GM21825 (cell line): ENCODE measurements around the gene CROCC.
"Not testable (repeated sequence)": the region's sequence is repeated elsewhere in the genome, so short reads cannot be mapped to it uniquely, and the experiment has no call there.

Experiments
- ATAC-seq: cut with Tn5 transposase; IDR thresholded peaks from one replicate; pipeline ENCODE4 v1.9.1; 2021; ENCODE audit warnings: mild to moderate bottlenecking, moderate library complexity; ENCODE audit not compliant: unreplicated experiment

Gene CROCC

DNA sequence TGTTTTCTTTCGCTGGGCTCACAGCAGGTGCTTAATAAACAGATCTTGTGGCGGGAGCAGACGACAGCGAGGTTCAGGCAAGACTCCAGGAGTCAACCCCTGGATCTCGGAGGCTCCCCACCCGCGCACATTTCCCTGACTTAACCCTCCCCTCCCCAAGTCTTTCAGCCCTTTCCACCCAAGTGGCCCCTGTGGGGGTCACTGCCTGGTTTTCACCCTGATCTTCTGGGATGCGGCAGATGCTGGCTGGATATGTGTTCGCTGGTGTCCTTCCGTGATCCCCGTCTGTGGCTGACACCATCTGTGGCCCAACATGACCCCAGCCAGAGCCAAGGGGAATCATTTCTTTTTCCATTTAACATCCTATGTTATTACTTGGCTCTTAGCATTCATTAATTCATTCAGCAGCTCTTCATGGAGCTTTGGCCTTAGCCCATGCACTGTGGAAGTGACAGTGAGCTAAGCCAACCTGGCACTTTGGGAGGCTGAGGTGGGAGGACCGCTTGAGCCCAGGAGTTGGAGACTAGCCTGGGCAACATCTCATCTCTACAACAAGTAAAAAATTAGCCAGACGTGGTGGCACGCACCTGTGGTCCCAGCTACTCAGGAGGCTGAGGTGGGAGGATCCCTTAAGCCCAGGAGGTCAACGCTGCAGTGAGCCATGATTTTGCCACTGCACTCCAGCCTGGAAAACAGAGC, 6.7 kb upstream of the CROCC start:
- not testable (repeated sequence) for ATAC-seq

DNA sequence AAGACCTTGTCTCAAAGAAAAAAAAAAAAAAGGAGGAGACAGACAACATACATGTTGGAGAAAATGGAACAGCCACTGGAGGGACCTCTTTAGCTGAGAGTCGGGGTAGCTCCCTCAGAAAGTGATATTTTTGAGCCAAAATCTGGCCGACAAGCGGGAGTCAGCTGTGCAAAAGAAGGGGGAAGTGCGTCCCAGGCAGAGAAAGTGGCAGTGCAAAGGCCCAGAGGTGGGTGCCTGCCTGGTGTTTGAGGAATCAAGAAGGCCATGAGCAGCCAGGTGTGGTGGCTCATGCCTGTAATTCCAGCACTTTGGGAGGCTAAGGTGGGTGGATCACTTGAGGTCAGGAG, 6.1 kb upstream of the CROCC start:
- ATAC-seq: no peak

DNA sequence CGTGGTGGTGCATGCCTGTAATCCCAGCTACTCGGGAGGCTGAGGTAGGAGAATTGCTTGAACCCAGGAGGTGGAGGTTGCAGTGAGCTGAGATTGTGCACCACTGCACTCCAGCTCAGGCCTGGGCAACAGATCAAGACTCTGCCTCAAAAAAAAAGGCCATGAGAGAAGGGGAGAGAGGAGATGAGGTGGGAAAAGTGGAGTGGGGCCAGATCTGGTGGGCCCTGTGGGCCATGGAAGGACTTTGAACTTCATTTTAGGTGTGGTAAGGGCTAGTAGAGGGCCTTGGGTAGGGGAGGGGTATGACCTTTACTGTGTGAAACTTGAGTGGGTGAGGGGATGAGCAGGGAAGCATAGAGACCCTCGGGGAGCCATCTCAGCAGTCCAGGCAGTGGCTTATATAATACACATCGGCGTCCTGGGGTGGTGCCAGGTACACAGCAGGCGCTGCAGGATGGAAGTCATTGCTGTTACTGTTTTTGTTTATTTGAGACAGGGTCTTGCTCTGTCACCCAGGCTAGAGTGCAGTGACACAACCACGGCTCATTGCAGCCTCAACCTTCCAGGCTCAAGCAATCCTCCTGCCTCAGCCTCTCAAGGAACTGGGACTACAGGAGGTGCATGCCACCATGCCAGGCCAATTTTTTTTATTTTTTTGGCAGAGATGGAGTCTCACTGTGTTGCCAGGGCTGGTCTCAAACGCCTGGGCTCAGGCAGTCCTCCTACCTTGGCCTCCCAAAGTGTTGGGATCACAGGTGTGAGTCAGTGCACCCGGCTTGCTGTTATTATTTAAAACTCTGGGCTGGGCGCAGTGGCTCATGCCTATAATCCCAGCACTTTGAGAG, 5.5 kb upstream of the CROCC start:
- ATAC-seq: not testable (repeated sequence)

DNA sequence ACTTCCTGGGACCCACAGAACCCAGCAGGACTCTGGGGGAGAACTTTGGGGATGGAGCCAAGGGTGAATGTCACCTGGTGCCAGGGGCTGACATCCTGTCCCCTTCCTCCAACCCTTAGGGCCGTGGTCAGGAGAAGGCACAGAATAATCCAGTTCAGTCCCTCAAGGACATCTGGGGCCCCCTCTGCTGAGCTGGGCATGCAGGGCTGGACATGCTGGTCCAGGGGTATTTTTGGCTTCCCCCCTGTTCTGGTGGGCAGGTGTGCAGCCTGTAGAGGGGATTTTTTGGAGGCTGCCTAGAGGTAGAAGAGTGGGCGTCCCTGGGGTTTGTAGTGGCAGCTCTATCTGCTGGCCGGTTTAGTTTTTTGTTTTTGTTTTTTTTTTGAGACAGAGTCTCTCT, 3.4 kb upstream of the CROCC start:
- ATAC-seq: no peak

DNA sequence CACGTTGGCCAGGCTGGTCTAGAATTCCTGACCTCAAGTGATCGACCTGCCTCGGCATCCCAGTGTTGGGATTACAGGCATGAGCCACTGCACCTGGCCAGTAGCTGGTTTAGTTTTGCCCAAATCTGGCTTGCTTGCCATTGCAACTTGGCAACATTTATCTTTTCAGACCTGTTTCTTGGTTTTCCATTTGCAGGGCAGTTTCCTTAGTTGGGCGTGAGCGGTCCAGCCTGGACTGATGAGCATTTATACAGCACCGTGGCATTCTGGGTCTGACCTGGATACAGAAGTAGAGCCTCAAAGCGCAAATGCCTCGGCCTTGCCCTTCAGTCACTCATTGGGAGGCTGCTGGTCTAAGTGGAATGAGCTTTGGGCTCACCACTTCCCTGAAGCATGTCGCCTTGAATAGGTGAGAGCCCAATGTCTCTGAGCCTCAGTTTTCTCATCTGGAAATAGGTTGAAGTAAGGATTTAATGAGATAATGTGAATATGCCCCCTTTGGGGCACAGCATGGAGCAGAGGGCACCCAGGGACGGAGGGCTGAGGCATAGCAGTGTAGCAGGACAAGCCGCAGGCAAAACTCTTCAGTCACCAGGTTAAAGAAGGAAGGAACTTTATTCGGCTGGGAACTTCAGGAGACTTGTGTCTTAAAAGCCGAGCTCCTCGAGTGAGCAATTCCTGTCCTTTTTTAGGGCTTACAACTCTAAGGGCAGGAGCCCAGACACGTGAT, 2.6 kb upstream of the CROCC start:
- not testable (repeated sequence) for ATAC-seq

DNA sequence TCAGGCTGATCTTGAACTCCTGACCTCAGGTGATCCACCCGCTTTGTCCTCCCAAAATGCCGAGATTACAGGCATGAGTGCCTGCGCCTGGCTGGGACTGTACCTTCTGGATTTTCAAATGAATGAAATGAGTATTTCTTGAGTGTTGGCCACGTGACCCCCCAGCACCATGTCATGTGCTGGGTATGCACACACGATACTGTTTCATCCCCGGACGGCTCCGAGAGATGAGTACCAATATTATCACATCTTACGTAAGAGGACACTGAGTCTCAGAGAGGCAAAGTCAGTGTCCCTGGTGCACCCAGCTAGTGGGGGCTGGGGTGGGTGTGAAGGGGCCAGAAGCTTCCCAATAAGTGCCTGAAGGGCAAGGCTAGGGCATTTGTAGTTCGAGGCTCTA, 780 bp upstream of the CROCC start:
- no peak for ATAC-seq

DNA sequence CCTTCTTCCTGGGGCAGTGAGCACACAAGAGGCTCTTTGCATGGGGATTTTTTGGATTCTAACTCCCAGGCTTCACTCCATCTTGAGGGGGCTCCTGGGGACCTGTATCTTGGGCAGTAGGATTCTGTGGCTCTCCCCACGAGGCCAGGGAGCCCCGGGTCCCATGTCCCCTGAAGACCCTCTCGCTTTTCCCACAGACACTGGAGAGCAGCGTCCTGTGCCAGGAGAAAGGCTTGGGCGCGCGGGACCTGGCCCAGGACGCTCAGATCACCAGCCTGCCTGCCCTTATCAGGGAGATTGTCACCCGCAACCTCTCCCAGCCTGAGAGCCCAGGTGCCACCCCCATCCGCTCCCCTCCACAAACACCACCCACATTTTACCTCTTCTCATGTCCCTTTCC, 735 bp downstream of the CROCC start:
- no peak for ATAC-seq

DNA sequence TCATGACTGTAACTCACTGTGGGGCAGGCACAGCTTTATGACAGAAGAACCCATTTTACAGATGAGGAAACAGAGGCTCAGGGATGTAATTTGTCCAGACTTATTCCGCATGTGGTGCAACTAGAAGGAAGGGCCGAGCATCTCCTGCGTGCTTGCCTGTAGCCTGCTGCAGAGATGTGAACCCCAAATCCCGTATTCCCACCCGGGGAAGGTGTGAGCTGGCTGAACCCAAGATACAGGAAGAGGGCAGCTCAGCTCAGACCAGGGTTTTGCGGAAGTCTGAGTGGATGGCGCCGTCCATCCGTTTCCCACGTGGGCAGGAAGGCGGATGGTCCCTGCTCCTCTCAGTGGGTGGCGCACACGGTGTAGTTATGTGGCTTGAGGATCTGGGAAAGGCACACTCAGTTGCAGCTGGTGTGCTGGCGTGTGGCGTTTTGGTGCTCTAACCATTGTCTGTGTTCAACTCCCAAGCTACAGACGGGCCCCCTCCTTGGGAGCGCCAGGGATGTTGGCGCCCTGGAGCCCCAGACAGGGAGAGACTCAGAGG, 1.2 kb downstream of the CROCC start:
- ATAC-seq: no peak

DNA sequence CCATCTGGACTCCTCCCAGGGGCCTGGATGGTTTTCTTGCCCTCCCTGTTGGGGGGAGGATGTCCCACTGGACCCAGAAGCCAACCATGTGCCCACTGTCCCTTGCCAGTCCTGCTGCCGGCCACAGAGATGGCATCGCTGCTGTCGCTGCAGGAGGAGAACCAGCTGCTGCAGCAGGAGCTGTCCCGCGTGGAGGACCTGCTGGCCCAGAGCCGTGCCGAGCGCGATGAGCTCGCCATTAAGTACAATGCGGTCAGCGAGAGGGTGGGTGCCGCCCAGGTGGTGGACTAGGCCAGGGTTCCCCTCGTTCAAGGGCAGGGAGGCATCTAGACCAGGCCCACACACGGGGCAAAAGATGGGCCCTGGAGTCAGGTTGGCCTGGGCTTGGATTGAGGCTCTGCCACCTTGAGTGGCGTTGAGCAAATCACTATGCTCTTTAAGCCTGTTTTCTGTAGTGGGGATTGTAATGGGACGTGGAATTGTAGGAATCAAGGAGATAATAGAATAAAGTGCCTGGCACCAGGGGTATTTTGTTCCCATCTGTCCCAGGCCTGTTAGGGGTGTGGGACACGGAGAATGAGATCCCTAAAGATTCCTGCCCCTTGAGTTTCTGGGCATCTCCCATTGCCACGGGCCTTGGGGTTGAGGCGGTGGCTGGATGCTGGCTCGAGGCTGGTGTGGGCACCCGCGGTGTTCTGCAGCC, 2.6 kb downstream of the CROCC start:
- ATAC-seq: no peak

DNA sequence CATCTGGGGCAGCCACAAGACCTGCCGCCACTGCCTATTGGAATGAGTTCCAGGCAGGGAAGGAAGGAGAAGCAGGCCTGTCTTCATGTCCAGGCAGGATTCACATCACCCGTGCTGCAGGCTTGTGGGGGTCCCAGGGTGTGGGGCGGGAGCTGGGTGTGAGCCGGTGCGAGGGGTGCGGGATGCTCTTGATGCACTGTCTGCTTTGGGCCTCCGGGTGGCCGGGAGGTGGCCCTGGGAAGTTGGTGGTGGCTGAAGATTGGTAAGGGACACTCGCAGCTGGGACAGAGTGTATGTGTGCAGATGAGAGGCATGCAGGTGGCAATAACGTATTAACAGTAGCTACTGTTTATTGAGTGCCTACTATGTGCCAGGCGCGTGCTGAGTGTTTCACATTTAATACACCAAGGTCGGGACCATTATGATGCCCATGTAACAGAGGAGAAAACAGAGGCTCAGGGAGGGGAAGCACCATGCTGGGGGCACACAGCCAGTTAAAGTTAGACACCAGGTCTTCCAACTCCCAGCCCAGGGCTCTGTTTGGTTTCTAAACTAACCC, 3.3 kb downstream of the CROCC start:
- ATAC-seq: no peak

DNA sequence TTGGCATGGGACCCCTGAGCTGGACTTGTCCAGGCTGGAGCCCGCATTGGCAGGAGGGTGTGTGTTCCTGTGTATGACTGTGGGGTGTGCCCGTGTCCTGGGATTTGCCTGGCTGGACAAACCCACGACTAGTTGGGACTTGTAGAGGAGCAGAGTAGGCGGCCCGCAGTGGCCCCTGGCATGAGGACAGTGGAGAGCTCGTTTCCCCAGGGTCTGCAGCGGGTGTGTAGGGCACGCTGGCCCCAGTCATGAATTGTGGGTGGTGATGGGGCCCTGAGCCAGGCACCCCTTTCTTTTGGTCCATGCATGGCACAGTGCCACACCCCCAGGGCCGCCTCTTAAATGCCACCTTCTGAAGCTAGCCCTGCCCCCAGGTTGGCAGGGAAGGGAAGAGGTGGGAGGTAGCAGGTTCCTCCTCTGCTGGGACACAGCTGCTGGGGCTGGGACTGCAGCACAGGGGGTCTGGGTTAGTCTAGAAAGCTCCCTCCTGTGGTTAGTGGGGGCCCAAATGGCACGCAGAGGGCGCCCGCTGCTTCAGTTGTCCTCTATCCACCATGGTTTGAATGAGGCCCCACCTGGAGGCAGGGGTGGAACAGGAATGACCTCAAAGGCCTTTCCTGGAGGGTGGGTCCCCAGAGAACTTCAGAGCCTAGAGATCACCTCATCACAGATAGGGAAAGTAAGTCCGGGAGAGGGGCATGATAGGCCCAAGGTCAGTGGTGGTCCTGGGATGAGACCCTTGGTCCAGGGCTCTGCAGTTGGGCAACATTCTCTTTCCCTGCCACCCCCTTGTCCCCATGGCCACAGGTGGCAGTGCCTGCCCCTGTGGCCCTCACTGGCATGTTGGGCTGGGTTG, 4.1 kb downstream of the CROCC start:
- no peak for ATAC-seq

DNA sequence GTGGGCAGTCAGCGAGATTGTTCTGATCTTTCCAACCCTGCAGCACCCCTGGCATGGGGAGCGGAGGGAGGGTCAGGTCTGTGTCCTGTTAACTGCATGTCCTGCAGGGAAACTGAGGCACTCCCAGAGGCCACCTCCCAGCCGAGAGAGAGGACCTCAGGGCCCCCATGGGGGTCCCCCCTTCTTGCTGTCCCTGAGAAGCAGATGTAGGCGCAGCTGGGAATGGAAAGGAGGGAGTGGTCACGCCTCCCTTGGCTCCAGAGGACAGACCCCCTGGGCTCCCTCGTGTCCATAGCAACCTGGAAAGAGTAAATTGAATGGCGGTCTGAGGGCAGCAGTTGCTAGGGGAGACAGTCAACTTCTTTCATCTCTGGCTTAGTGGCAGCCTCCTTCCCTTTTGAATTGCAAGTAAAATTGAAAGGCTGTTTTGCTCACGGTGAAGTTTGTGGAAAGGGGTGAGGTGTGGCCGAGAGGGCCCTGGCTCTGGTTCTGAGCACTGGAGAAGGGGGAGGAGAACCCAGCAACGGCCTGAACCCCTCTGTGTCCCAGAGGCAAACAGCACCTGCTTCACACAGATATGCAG, 4.9 kb downstream of the CROCC start:
- ATAC-seq: no peak

DNA sequence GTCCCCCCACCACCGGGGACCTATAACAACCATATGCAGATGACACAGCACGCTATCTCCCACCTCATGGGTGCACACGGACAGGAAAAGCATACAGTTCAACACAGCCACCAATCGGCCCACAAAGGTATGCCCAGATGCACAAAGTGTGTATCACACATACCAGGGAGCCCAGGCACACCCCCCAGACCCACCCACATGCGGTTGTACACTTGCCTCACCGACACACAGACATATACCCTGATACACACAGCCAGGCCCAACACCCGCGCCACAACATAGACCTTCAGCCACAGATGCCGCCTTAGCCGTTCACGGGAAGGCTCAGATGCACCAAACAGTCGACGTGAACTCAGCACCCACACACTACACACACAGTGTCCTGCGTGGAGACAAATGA, 5.5 kb downstream of the CROCC start:
- no peak for ATAC-seq

DNA sequence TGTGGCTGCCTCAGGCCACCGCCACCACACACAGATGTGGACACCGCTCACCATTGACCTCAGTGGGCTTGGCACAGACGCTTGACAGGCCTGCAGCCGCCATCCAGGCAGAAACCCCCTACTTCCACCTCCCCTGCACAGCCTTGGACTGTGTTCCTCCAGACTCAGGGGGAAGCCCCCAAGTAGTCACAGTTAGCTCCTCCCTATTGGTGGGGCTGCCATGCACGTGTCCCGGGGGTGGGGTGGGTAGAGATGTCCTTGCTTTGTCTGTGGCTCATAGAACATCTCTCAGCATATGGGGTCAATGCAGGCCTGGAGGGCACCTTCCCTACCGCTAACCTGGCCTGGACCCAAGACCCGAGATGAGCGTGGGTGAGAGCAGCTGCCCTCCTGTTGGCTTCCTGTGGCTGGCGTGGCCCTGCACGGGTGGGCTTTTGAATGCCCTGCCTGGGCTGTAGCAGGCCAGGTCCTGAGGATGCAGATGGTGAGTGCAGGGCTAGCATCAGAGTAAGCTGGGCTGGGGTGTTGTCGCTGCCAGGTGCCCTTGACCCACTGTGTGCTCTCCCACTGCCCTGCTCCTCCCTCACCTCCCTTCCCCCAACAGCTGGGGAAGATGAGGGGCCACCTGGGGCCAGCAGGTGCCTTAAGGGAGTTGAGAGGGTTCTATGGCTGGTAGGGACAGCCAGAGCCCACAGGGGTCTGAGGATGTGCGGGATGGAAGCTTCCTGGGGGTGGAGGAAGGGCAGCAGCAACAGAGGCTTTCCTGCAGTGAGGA, 6.2 kb downstream of the CROCC start:
- no peak for ATAC-seq

DNA sequence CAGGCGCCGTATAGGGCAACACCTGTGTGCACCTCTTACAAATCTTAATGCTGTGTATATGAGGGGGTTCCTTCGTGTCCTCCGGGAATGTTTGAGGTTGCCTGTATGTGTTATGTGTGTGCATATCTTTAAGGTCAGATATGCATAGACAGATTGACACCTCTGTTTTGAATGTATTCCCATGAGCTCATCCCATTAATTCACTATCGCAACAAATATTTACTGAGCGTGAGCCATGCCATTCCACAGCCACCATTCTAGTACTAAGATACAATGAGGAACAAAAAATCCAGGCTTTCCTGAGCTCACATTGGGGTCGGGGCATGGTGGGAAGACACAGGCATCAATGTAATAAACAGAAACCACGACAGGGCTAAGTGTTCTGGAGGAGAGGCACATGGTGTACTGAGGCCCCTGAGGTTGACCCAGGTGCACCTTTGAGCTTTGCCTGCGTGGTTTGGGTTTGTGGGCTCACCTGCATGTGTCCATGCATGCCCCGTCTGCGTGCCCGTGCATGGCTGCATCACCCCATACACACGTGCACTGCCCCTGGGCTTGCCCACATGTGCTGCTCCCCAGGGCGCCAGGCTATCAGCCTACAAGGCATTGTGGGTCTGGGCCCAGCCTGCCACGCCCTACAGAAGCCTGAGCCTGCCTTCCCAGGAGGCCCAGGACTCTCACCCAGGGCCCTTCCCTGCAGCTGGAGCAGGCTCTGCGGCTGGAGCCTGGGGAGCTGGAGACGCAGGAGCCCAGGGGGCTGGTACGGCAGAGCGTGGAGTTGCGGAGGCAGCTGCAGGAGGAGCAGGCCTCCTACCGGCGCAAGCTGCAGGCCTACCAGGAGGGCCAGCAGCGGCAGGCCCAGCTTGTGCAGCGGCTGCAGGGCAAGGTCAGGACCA, 7.7 kb downstream of the CROCC start:
- not testable (repeated sequence) for ATAC-seq

DNA sequence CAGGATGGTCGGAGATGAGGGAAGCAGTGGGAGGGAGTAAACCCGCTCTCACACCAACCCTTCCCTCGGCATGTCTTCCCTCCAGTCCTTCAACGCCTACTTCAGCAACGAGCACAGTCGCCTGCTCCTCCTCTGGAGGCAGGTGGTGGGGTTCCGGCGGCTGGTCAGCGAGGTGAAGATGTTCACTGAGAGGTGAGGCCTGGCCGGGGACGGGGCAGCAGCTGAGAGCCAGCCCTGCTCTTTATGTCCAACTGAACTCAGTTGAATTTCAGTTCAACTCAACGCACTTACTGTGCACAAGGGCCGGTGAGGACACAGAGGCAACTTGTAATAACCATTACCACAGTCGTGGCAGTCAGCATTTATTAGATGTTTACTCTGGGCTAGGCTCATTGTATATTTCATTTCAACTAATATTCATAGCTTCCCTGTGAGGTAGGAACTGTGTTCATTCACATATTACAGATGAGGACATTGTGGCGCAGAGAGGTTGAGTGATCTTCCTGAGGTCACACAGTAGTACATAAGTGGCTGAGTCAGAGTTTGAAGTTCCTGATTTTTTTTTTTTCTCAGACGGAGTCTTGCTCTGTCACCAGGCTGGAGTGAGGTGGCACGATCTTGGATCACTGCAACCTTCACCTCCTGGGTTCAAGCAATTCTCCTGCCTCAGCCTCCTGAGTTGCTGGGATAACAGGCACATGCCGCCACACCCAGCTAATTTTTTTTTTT, 9.6 kb downstream of the CROCC start:
- ATAC-seq: not testable (repeated sequence)

DNA sequence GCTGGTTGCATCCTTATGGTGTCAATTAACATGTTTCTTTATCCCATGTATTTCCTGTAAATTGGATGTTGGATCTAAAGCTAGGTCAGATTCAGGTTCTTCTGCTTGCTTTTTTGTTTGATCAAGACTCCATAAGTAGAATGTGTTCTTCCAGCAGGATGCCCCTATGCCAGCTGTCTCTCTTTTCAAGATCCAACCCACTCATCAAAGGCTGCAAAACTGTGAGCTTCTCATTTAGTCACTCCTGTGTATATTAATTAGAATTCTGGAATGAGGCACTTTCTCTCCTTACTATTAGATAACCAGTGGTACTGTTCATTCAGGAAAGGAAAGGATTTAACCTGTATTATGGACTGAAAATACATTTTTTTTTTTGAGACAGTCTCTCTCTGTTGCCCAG, 12.2 kb downstream of the CROCC start:
- ATAC-seq: not testable (repeated sequence)
